ENCODE results near the gene SLC4A5.

SLC4A5 gene

GRCh38 chr2:74297950-74298349 lies 45.3 kb downstream of the SLC4A5 start:
- TF ChIP-seq, protein P1, sequence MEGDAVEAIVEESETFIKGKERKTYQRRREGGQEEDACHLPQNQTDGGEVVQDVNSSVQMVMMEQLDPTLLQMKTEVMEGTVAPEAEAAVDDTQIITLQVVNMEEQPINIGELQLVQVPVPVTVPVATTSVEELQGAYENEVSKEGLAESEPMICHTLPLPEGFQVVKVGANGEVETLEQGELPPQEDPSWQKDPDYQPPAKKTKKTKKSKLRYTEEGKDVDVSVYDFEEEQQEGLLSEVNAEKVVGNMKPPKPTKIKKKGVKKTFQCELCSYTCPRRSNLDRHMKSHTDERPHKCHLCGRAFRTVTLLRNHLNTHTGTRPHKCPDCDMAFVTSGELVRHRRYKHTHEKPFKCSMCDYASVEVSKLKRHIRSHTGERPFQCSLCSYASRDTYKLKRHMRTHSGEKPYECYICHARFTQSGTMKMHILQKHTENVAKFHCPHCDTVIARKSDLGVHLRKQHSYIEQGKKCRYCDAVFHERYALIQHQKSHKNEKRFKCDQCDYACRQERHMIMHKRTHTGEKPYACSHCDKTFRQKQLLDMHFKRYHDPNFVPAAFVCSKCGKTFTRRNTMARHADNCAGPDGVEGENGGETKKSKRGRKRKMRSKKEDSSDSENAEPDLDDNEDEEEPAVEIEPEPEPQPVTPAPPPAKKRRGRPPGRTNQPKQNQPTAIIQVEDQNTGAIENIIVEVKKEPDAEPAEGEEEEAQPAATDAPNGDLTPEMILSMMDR (conservative IDR thresholded peaks at IDR 0.05; ENCODE audit: control insufficient read depth, insufficient read depth, low read depth, low read length): no peak
- DNase-seq (ENCODE audit: low read depth): no peak
- no peak overlapping the region for H3K4me3 ChIP-seq (ENCODE audit: control insufficient read depth, low read depth, low read length)

DNA sequence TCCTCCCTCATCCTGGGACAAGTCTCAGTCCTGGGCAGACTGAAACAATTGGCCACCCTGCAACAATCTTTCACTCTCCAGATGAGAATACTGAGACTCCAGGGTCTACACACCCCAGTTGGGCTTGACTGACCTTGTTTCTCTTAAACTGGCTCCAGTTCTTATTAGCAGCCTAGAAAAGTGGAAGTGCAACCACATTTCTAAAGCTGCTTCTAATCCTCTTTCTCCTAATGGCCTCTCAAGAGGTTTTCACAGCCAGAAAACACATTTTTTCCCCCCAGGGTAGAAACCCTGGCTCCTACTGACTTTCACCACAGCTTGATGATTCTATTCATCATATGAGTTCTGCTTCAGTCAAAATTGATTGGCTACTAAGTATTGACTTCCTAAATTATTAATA lies 45.8 kb downstream of the SLC4A5 start:
- no peak for DNase-seq (ENCODE audit: low read depth)
- TF ChIP-seq, protein P1 (conservative IDR thresholded peaks at IDR 0.05; ENCODE audit: control insufficient read depth, insufficient read depth, low read depth, low read length): no peak

GRCh38 chr2:74293191-74293991 lies 49.8 kb downstream of the SLC4A5 start:
- TF ChIP-seq, protein P1 (conservative IDR thresholded peaks at IDR 0.05; ENCODE audit: control insufficient read depth, insufficient read depth, low read depth, low read length): no peak
- H3K4me3 ChIP-seq (ENCODE audit: control insufficient read depth, low read depth, low read length): no peak overlapping the region
- no peak for DNase-seq (ENCODE audit: low read depth)

More for the DNA sequence above, 45.8 kb downstream of the SLC4A5 start:
- no peak overlapping the region for H3K4me3 ChIP-seq (ENCODE audit: control insufficient read depth, low read depth, low read length)

- H3K4me3 ChIP-seq (ENCODE audit: control insufficient read depth, low read depth, low read length): no peak overlapping the region
- TF ChIP-seq, protein P1 (conservative IDR thresholded peaks at IDR 0.05; ENCODE audit: control insufficient read depth, insufficient read depth, low read depth, low read length): no peak
- no peak for DNase-seq (ENCODE audit: low read depth)
These were observed 50.5 kb downstream of the SLC4A5 start for GRCh38 chr2:74292751-74293150.

- no peak overlapping the region for H3K4me3 ChIP-seq (ENCODE audit: control insufficient read depth, low read depth, low read length)
- no peak for DNase-seq (ENCODE audit: low read depth)
- TF ChIP-seq, protein P1 (conservative IDR thresholded peaks at IDR 0.05; ENCODE audit: control insufficient read depth, insufficient read depth, low read depth, low read length): no peak
These were observed 51.2 kb downstream of the SLC4A5 start for GRCh38 chr2:74291886-74292621.

- no peak for DNase-seq (ENCODE audit: low read depth)
- TF ChIP-seq, protein P1 (conservative IDR thresholded peaks at IDR 0.05; ENCODE audit: control insufficient read depth, insufficient read depth, low read depth, low read length): no peak
- H3K4me3 ChIP-seq (ENCODE audit: control insufficient read depth, low read depth, low read length): no peak overlapping the region
These were observed 52.0 kb downstream of the SLC4A5 start for GRCh38 chr2:74291218-74291544.
